WTC11 (cell line): Measurements from ENCODE around the gene C7. TPM values are rescaled to one million over a fixed set of nuclear protein-coding genes. Genes with fewer than 3 reads are reported as not detected.

ENCODE experiments used
- ATAC-seq: fragments of 200-7000 bp; cut with Tn5 transposase; 2 replicates; pipeline ENCODE4 v1.10.0; 2021; ENCODE audit warnings: mild to moderate bottlenecking, moderate library complexity
- CTCF ChIA-PET: fragments of 300-600 bp; sonication (Branson Sonifier 250); formaldehyde crosslinking; loops from one replicate; lab custom pipeline; 2021; ENCODE audit warnings: antibody characterized with exemption; lab: Charles Lee
- POLR2A ChIA-PET: fragments of 350-600 bp; sonication (Branson Sonifier 250); formaldehyde crosslinking; loops from one replicate; lab custom pipeline; 2021; ENCODE audit warnings: antibody characterized with exemption; lab: Charles Lee
- DNase-seq: peaks from one replicate; pipeline ENCODE4 v3.0.0; 2021; ENCODE audit warnings: low spot score
- H3K27ac Mint-ChIP-seq: 2 replicates; pipeline ENCODE4 v1.8.0; 2021; ENCODE audit warnings: mixed read lengths
- H3K27me3 Mint-ChIP-seq: 2 replicates; pipeline ENCODE4 v1.8.0; 2021; ENCODE audit warnings: low read depth, mild to moderate bottlenecking, moderate library complexity, mixed read lengths
- H3K36me3 Mint-ChIP-seq: 2 replicates; pipeline ENCODE4 v1.8.0; 2021; ENCODE audit warnings: mixed read lengths
- H3K4me1 Mint-ChIP-seq: 2 replicates; pipeline ENCODE4 v1.8.0; 2022; ENCODE audit warnings: mixed read lengths
- H3K4me3 Mint-ChIP-seq: 2 replicates; pipeline ENCODE4 v1.8.0; 2021; ENCODE audit warnings: mild to moderate bottlenecking, moderate library complexity, mixed read lengths
- H3K9me3 Mint-ChIP-seq: 2 replicates; pipeline ENCODE4 v1.8.0; 2021; ENCODE audit warnings: mixed read lengths
- ARID4B ChIP-seq: sonication (generic); formaldehyde crosslinking; IDR thresholded peaks from 2 replicates; pipeline ENCODE4 v1.8.0; 2023; ENCODE audit warnings: missing genetic modification reagents, mild to moderate bottlenecking, borderline replicate concordance
- ATF1 ChIP-seq: sonication (generic); formaldehyde crosslinking; IDR thresholded peaks from 2 replicates; pipeline ENCODE4 v1.8.1; 2023; ENCODE audit warnings: mild to moderate bottlenecking, moderate library complexity, missing genetic modification reagents
- MLX ChIP-seq: sonication (generic); formaldehyde crosslinking; IDR thresholded peaks from 2 replicates; pipeline ENCODE4 v1.8.1; 2023; ENCODE audit warnings: mild to moderate bottlenecking, missing genetic modification reagents, moderate library complexity
- MXD4 ChIP-seq: fragments of 250-450 bp; sonication (Bioruptor Pico); IDR thresholded peaks from 2 replicates; pipeline ENCODE4 v1.8.0; 2021; ENCODE audit warnings: mild to moderate bottlenecking, moderate library complexity, borderline replicate concordance
- MYBL2 ChIP-seq: sonication (generic); formaldehyde crosslinking; IDR thresholded peaks from 2 replicates; pipeline ENCODE4 v1.8.1; 2023; ENCODE audit warnings: mild to moderate bottlenecking, moderate library complexity, missing genetic modification reagents
- NFATC4 ChIP-seq: fragments of 250-450 bp; sonication (Bioruptor Pico); IDR thresholded peaks from 2 replicates; pipeline ENCODE4 v1.9.0; 2021; ENCODE audit warnings: mild to moderate bottlenecking
- NR2C2 ChIP-seq: sonication (generic); formaldehyde crosslinking; IDR thresholded peaks from 2 replicates; pipeline ENCODE4 v1.8.0; 2022; ENCODE audit warnings: mild to moderate bottlenecking, missing genetic modification reagents
- OVOL2 ChIP-seq: fragments of 250-450 bp; sonication (Bioruptor Pico); IDR thresholded peaks from 2 replicates; pipeline ENCODE4 v1.9.0; 2021; ENCODE audit warnings: mild to moderate bottlenecking, borderline replicate concordance
- PRDM15 ChIP-seq: sonication (generic); formaldehyde crosslinking; IDR thresholded peaks from 2 replicates; pipeline ENCODE4 v1.8.0; 2022; ENCODE audit warnings: missing genetic modification reagents
- TP53 ChIP-seq: sonication (generic); formaldehyde crosslinking; IDR thresholded peaks from 2 replicates; pipeline ENCODE4 v1.8.1; 2023; ENCODE audit warnings: mild to moderate bottlenecking, missing genetic modification reagents
- ZNF121 ChIP-seq: sonication (generic); formaldehyde crosslinking; IDR thresholded peaks from 2 replicates; pipeline ENCODE4 v1.8.0; 2023; ENCODE audit warnings: missing genetic modification reagents
- ZNF317 ChIP-seq: sonication (generic); formaldehyde crosslinking; IDR thresholded peaks from 2 replicates; pipeline ENCODE4 v1.8.1; 2023; ENCODE audit warnings: low read depth, mild to moderate bottlenecking, moderate library complexity, missing genetic modification reagents, borderline replicate concordance
- total RNA-seq: library from RNA; stranded (reverse); gene quantifications from 3 replicates; pipeline ENCODE4 v1.2.3, GENCODE V29; 2021
- TF ChIP-seq, protein P1 (sequence below): sonication (generic); formaldehyde crosslinking; IDR thresholded peaks from 2 replicates; pipeline ENCODE4 v1.8.0; 2022; ENCODE audit warnings: mild to moderate bottlenecking, missing genetic modification reagents
- TF ChIP-seq, protein P2 (sequence below): fragments of 250-450 bp; sonication (Bioruptor Pico); IDR thresholded peaks from 2 replicates; pipeline ENCODE4 v1.9.0; 2021; ENCODE audit warnings: moderate library complexity, mild to moderate bottlenecking, inconsistent platforms, borderline replicate concordance
- TF ChIP-seq, protein P3 (sequence below): sonication (generic); formaldehyde crosslinking; IDR thresholded peaks from 2 replicates; pipeline ENCODE4 v1.8.1; 2022; ENCODE audit warnings: missing genetic modification reagents, borderline replicate concordance

Gene C7
- total RNA-seq, 1 experiment from 2014 or later = 4.5 TPM

- TF ChIP-seq, protein P1, sequence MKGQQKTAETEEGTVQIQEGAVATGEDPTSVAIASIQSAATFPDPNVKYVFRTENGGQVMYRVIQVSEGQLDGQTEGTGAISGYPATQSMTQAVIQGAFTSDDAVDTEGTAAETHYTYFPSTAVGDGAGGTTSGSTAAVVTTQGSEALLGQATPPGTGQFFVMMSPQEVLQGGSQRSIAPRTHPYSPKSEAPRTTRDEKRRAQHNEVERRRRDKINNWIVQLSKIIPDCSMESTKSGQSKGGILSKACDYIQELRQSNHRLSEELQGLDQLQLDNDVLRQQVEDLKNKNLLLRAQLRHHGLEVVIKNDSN (CRISPR knock-in tag) = no peak
- no peak for TF ChIP-seq PRDM15 (CRISPR knock-in tag)
- TF ChIP-seq, protein P2, sequence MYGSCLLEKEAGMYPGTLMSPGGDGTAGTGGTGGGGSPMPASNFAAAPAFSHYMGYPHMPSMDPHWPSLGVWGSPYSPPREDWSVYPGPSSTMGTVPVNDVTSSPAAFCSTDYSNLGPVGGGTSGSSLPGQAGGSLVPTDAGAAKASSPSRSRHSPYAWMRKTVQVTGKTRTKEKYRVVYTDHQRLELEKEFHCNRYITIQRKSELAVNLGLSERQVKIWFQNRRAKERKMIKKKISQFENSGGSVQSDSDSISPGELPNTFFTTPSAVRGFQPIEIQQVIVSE (CRISPR knock-in tag) = no peak
- TF ChIP-seq, protein P3, sequence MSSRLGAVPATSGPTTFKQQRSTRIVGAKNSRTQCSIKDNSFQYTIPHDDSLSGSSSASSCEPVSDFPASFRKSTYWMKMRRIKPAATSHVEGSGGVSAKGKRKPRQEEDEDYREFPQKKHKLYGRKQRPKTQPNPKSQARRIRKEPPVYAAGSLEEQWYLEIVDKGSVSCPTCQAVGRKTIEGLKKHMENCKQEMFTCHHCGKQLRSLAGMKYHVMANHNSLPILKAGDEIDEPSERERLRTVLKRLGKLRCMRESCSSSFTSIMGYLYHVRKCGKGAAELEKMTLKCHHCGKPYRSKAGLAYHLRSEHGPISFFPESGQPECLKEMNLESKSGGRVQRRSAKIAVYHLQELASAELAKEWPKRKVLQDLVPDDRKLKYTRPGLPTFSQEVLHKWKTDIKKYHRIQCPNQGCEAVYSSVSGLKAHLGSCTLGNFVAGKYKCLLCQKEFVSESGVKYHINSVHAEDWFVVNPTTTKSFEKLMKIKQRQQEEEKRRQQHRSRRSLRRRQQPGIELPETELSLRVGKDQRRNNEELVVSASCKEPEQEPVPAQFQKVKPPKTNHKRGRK = no peak
- no peak for TF ChIP-seq TP53 (CRISPR knock-in tag)
- no peak for TF ChIP-seq ZNF317
Measured at GRCh38 chr5:40911266-40911665, 2.0 kb downstream of the C7 start (continued).

DNA sequence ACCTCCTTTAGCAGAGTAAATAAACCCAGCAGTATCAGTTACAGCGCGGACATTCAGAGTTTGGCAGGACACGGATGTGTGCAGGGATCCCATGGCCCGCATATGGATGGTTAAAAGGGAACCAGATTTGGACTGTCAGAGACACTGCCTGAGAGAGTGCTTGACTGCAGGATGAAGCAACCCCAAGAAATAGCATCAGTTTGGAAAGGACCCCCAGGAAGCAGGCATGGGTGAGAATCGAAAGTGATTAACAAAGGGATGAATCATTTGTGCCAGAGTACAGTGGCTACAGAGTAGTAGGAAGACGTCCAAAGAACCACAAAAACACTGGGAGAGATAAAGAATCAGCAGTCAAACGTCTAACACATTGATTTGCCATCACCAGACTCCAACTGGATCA lies 5.5 kb downstream of the C7 start:
- DNase-seq = no peak
- H3K27me3 Mint-ChIP-seq = peaks cover 28% of the 10 kb centered on the region
- POLR2A ChIA-PET = no interaction called here
- TF ChIP-seq NFATC4 = no peak
- TF ChIP-seq, all 79 proteins: peak for 0
- Mint-ChIP-seq H3K36me3 (peaks cover 3% of the 10 kb centered on the region; the same call in 1 of the 2 replicates), H3K27ac (no peak overlapping the region), H3K9me3 (peaks cover 6% of the 10 kb centered on the region), H3K4me1 (peaks cover 20% of the 10 kb centered on the region), H3K4me3 (no peak overlapping the region)
- ATAC-seq = peak; percentile 16; the same call in 1 of the 2 replicates
- CTCF ChIA-PET = interaction anchor here (1.4 to 2.1 kb wide), 2 partner anchors 10 to 20 kb away, joined by 3 to 24 read pairs; no protein-coding TSS in a partner anchor

GRCh38 chr5:40915341-40915926 lies 6.1 kb downstream of the C7 start:
- H3K36me3 Mint-ChIP-seq = peaks cover 8% of the 10 kb centered on the region

DNA sequence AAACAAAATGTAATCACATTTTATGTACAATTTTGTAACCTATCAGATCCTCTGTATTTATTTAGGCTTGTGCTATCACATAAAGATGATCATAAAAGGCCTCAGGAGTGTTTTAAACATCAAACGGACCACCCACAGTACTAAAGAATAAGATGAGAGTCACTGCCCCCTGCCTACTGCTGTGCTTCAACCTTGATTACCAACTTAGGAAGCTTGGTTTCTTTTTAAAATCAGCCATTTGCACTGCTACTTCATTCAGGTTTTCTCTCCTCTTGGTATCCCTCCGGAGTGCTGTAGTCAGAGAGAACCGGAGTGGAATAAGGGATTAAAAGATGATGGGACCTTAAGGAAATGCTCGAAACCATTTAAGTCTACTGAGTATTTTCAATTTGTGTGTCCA lies 6.9 kb downstream of the C7 start:
- Mint-ChIP-seq H3K27ac (no peak overlapping the region), H3K36me3 (peaks cover 9% of the 10 kb centered on the region), H3K9me3 (peaks cover 15% of the 10 kb centered on the region), H3K27me3 (peaks cover 28% of the 10 kb centered on the region), H3K4me3 (no peak overlapping the region), H3K4me1 (peaks cover 19% of the 10 kb centered on the region)
- DNase-seq = no peak
- ChIA-PET CTCF (interaction anchor here (0.8 to 2.1 kb wide), 6 partner anchors 10 to 722 kb away, joined by 3 to 24 read pairs (median 4); no protein-coding TSS in a partner anchor), POLR2A (interaction anchor here (0.5 kb wide), 1 partner anchor 58 kb away, joined by 3 read pairs; no protein-coding TSS in a partner anchor)
- peak; percentile 87 for ATAC-seq
- TF ChIP-seq NR2C2 (CRISPR knock-in tag) (no peak), ARID4B (CRISPR knock-in tag) (no peak), ATF1 (no peak), MYBL2 (CRISPR knock-in tag) (no peak), ZNF121 (CRISPR knock-in tag) (no peak), OVOL2 (no peak), MXD4 (CRISPR knock-in tag) (no peak)

More at GRCh38 chr5:40915341-40915926, 6.1 kb downstream of the C7 start:
- Mint-ChIP-seq H3K9me3 (peaks cover 12% of the 10 kb centered on the region), H3K4me1 (peaks cover 19% of the 10 kb centered on the region), H3K27me3 (peaks cover 28% of the 10 kb centered on the region), H3K4me3 (no peak overlapping the region), H3K27ac (no peak overlapping the region)
- ChIA-PET CTCF (interaction anchor here (1.2 to 2.1 kb wide), 3 partner anchors 9 to 20 kb away, joined by 3 to 24 read pairs (median 4); no protein-coding TSS in a partner anchor), POLR2A (no interaction called here)
- ATAC-seq (no peak), DNase-seq (no peak)
- TF ChIP-seq MYBL2 (CRISPR knock-in tag) (no peak), MLX (CRISPR knock-in tag) (no peak)
